GM13977 (cell line): ENCODE measurements around the gene DCTD.

Experiments used
- DNase-seq: peaks from one replicate; pipeline ENCODE4 v3.0.0; 2012; ENCODE audit warnings: low spot score
- in situ Hi-C: fragments of 300-500 bp; cut with MboI; formaldehyde crosslinking; loops from one replicate; pipeline ENCODE4 v1.12.0; 2022; ENCODE audit warnings: low sequenced_read_pairs, low pct_unique_long_range_greater_than_20kb, mixed read lengths, inconsistent platforms; ENCODE audit not compliant: unreplicated experiment
- TF ChIP-seq, protein P1 (sequence below): IDR thresholded peaks from 2 replicates; pipeline ENCODE4 v1.5.1; 2012; ENCODE audit warnings: mild to moderate bottlenecking, control low read depth; ENCODE audit not compliant: insufficient read depth; ENCODE audit errors: extremely low read depth, missing control alignments

The DCTD gene

DNA sequence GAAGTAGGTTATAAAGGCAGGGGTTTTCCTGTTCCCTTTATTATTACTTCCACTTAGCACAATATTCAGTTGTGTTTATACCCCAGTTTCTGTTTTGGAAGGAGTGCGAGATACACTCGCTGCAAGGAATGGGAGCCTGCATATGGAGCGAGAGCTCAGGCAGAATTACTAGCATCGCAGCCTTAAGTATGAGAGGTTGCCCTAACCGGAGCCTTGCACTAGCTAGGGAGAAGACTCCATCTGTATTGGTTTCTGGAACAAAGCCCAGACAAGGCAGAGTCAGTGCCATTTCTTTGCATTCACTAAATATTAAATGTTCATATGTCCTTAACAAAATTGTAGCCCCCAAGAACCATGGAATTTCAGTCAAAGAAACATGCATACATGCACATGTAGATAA, 6.2 kb upstream of the DCTD start:
- in situ Hi-C loops: loop anchor here (25.0 kb wide), 1 partner anchor 436 kb away; no protein-coding TSS in a partner anchor
- DNase-seq: no peak

DNA sequence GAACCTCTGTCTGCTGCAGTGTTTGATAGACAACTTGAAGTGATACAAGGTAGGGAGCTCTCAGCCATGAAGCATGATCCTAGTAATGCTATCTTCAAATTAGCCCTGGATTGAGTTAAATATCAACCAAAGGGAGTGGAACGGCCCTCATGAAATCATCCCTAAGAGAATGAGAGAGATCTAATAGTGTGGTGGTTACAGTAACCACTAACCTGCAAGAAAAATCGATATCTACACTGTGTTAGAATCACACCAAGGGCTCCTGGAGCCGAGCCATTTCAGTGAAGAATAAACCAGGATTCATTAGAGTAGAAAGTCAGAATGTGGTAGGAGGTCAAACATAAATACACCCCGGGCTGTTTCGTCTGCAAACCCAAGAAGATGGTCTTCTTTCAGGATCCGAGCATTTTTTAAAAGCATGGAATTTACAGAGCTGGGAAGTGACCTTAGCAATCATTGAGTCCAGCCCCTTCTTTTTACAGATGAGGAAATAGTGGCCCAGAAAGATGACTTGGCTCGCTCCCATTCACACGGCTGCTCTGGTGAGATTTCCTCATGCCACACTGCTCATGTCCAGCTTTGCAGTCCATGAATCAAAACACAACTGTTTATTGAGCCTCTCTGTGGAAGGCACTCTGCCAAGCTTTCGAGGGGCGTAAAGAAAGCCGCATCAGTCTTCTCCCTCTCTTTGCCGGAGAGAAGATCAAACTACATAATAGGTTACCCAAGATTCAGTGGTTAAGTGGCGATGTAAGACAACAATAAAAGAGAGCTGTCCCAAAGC, 5.5 kb upstream of the DCTD start:
- in situ Hi-C loops: loop anchor here (25.0 kb wide), 1 partner anchor 435 kb away; no protein-coding TSS in a partner anchor
- no peak for DNase-seq
- TF ChIP-seq, protein P1, sequence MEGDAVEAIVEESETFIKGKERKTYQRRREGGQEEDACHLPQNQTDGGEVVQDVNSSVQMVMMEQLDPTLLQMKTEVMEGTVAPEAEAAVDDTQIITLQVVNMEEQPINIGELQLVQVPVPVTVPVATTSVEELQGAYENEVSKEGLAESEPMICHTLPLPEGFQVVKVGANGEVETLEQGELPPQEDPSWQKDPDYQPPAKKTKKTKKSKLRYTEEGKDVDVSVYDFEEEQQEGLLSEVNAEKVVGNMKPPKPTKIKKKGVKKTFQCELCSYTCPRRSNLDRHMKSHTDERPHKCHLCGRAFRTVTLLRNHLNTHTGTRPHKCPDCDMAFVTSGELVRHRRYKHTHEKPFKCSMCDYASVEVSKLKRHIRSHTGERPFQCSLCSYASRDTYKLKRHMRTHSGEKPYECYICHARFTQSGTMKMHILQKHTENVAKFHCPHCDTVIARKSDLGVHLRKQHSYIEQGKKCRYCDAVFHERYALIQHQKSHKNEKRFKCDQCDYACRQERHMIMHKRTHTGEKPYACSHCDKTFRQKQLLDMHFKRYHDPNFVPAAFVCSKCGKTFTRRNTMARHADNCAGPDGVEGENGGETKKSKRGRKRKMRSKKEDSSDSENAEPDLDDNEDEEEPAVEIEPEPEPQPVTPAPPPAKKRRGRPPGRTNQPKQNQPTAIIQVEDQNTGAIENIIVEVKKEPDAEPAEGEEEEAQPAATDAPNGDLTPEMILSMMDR: no peak

More for the DNA sequence above, 6.2 kb upstream of the DCTD start:
- TF ChIP-seq, protein P1: no peak

DNA sequence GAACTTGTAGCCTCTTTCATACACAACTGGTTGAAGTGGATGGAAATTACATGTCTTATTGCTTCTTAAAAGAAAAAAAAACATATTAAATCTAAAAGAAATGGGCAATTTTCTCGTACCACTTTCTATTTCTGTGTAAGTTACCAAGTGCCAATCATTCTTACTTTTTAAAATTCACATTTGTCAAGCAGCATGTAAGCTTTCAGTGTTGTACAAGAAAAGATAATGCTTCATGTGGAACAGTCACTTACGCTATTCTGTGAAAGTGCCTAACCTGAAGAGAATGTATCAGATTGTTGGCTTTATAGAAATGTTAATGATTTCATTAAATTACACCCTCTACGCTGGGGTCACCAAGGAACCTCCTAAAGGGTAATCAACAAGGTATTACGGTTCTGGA, 4.4 kb upstream of the DCTD start:
- TF ChIP-seq, protein P1: no peak
- in situ Hi-C loops: loop anchor here (25.0 kb wide), 1 partner anchor 434 kb away; no protein-coding TSS in a partner anchor
- no peak for DNase-seq

DNA sequence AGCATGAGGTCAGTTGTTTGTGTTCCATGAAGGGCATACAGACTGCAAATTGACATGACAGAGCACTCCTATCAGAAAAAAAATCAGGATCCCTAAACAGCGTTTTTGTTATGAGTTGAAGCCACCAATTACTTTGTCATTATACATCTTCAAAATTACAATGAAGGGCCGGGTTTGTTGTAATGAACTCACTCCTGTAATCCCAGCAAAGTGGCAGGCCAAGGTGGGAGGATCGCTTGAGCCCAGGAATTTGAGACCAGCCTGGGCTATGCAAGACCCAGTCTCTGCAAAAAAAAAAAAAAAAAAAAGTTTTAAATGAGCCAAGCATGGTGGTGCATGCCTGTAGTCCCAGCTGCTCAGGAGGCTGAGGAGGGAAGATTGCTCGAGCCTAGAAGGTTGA, 3.5 kb upstream of the DCTD start:
- DNase-seq: no peak
- TF ChIP-seq, protein P1: no peak
- in situ Hi-C loops: loop anchor here (25.0 kb wide), 1 partner anchor 433 kb away; no protein-coding TSS in a partner anchor

DNA sequence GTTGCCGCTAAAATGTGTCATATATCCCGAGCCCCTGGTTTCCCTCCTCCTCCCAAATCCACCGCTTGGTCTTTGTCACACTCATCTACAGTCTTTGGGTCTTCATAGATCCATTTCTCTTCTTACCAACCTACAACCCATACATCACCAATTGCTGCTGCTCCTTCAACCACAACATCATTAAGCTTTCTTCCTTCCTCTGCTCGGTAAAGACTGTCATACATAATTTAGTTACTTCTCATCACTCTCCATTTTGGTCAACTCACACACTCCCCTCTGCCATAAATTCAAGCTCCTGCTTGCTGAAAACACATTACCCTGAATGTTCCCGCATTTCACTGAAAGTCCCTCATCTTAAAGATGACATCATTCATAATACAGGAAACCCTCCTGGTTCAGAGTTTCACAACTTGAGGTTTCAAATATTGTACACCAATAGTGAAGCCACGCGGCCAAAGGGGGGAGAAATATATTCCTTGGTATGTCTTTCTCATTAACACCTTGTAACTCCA, 1.7 kb upstream of the DCTD start:
- TF ChIP-seq, protein P1: no peak
- in situ Hi-C loops: loop anchor here (25.0 kb wide), 1 partner anchor 432 kb away; no protein-coding TSS in a partner anchor
- no peak for DNase-seq

DNA sequence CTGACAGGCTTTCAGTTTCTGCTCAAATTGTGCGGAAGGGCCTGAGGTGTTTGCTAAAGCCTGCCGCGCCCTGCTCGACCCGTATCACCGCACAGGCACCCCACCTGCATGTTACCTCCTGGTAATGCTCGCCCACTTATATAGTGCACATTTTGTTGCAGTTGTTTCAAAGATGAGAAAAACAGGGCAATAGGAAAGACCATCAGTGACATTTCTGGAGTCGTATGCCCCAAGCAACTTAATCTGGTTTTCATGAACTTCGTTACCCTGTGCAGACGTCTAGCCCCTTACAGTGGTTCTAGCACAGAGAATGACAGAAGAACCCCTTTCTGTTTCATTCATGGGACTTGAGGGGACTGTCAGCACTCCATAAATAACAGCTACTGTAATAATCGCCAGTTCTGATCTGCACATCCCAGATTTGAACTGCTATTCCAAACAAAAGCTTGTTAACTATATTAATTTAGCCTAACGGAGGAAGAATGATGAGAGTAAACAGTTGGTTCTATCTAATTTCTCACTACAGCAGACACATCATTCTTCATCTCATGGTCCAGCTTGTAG, 940 bp upstream of the DCTD start:
- TF ChIP-seq, protein P1: no peak
- in situ Hi-C loops: loop anchor here (25.0 kb wide), 1 partner anchor 431 kb away; no protein-coding TSS in a partner anchor
- no peak for DNase-seq
